ENCODE results near the gene ZCCHC18. TPM values are rescaled to one million over a fixed set of nuclear protein-coding genes. Genes with fewer than 3 reads are reported as not detected.

The ZCCHC18 gene
- total RNA-seq, 1 experiment from 2014 or later: not detected

DNA sequence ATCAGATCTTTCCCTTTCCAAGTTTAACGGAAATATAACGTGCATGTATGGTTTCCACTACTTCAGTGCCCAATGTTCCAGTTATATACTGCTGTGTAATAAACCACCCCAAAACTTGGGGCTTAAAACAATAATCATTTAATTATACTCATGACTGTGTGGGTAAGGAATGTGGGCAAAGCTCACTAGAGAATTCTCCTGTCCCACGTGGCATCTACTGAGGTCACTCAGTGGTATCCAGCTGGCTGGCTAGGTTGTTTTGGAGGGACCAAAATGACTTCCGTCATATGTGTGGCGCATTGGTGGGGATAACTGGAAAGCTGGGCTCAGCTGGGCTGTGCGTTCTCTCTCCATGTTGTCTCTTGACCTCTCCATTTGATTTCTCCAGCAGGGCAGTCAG is 18.5 kb downstream of the ZCCHC18 start:
- H3K4me1 ChIP-seq (ENCODE audit: control insufficient read depth in 1 of 2, insufficient read depth in 2 of 2, low read length in 2 of 2): no peaks in the 10 kb centered on the region
- no peaks in the 10 kb centered on the region for H3K36me3 ChIP-seq (ENCODE audit: control insufficient read depth in 1 of 2, insufficient read depth in 2 of 2, low read length in 2 of 2)
- H3K9me2 ChIP-seq (ENCODE audit: insufficient read depth): no peaks in the 10 kb centered on the region
- ChIA-PET RAD21 (ENCODE audit: low non-redundant PET in 1 of 2, low total read pairs in 2 of 2, uncharacterized antibody in 2 of 2, unreplicated experiment in 2 of 2) (no interaction called here), POLR2A (no interaction called here), CTCF (no interaction called here)
- H3K4me2 ChIP-seq (ENCODE audit: low read length): no peak overlapping the region
- no peak overlapping the region for H3K9ac ChIP-seq (ENCODE audit: low read length)
- no peaks in the 10 kb centered on the region for H3K79me2 ChIP-seq (ENCODE audit: insufficient read depth, low read length)
- DNase-seq (ENCODE audit: low read depth, low spot score): no peak
- H4K20me1 ChIP-seq (ENCODE audit: insufficient read depth): no peaks in the 10 kb centered on the region
- BruUV-seq (replicated peaks): no TSS peak
- H3K9me3 ChIP-seq (ENCODE audit: control insufficient read depth in 1 of 2, insufficient read depth in 1 of 2, low read depth in 1 of 2, low read length in 2 of 2): no peaks in the 10 kb centered on the region
- H2AFZ ChIP-seq (ENCODE audit: low read depth, low read length, poor library complexity, severe bottlenecking): no peak overlapping the region
- intact Hi-C loops (cut with micrococcal nuclease): loop anchor here (10.0 kb wide), 1 partner anchor 596 kb away; no protein-coding TSS in a partner anchor
- H3K27ac ChIP-seq (ENCODE audit: low read depth, low read length): no peak overlapping the region
- no peaks in the 10 kb centered on the region for H3K27me3 ChIP-seq (ENCODE audit: insufficient read depth, low read length)
- no peak for ATAC-seq
- no peak overlapping the region for H3K4me3 ChIP-seq (replicated peaks in 1 of 2; ENCODE audit: low read depth in 1 of 2, low read length in 2 of 2)
- TF ChIP-seq ELF1 (IDR thresholded peaks at IDR 0.05; ENCODE audit: borderline replicate concordance, low read depth): no peak
- TF ChIP-seq, protein P1, sequence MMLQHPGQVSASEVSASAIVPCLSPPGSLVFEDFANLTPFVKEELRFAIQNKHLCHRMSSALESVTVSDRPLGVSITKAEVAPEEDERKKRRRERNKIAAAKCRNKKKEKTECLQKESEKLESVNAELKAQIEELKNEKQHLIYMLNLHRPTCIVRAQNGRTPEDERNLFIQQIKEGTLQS (IDR thresholded peaks at IDR 0.05): no peak
- no peak for TF ChIP-seq CEBPB (IDR thresholded peaks at IDR 0.05; ENCODE audit: low read depth)
- TF ChIP-seq SP1 (IDR thresholded peaks at IDR 0.05; ENCODE audit: low read depth): no peak
- no peak for TF ChIP-seq SRF (IDR thresholded peaks at IDR 0.05; ENCODE audit: low read depth)

GRCh38 chrX:104134583-104135261 is 22.4 kb downstream of the ZCCHC18 start:
- CTCF ChIA-PET: no interaction called here
- no peak for TF ChIP-seq SIN3A (IDR thresholded peaks at IDR 0.05; ENCODE audit: low read depth)
- TF ChIP-seq REST (IDR thresholded peaks at IDR 0.05; ENCODE audit: low read depth): no peak
- TF ChIP-seq SRF (IDR thresholded peaks at IDR 0.05; ENCODE audit: low read depth): no peak
- TF ChIP-seq RAD21 (IDR thresholded peaks at IDR 0.05; ENCODE audit: low read depth): no peak
- Histone ChIP-seq H3K36me3 (ENCODE audit: control insufficient read depth in 1 of 2, insufficient read depth in 2 of 2, low read length in 2 of 2) (no peaks in the 10 kb centered on the region), H3K9ac (ENCODE audit: low read length) (no peak overlapping the region), H4K20me1 (ENCODE audit: insufficient read depth) (no peaks in the 10 kb centered on the region), H2AFZ (ENCODE audit: low read depth, low read length, poor library complexity, severe bottlenecking) (no peak overlapping the region), H3K27ac (ENCODE audit: low read depth, low read length) (no peak overlapping the region), H3K4me2 (ENCODE audit: low read length) (no peak overlapping the region), H3K27me3 (ENCODE audit: insufficient read depth, low read length) (no peaks in the 10 kb centered on the region), H3K4me3 (replicated peaks in 1 of 2; ENCODE audit: low read depth in 1 of 2, low read length in 2 of 2) (no peak overlapping the region), H3K79me2 (ENCODE audit: insufficient read depth, low read length) (no peaks in the 10 kb centered on the region), H3K9me2 (ENCODE audit: insufficient read depth) (no peaks in the 10 kb centered on the region), H3K4me1 (ENCODE audit: control insufficient read depth in 1 of 2, insufficient read depth in 2 of 2, low read length in 2 of 2) (0 out of 4 replicates have a peak, but pooled peaks cover 0 to 2% of the 10 kb centered on the region in 2 experiments), H3K9me3 (ENCODE audit: control insufficient read depth in 1 of 2, insufficient read depth in 1 of 2, low read depth in 1 of 2, low read length in 2 of 2) (no peaks in the 10 kb centered on the region)
- POLR2A ChIA-PET: no interaction called here
- DNase-seq (ENCODE audit: low read depth, low spot score): no peak
- ATAC-seq: no peak
- RAD21 ChIA-PET (ENCODE audit: low non-redundant PET in 1 of 2, low total read pairs in 2 of 2, uncharacterized antibody in 2 of 2, unreplicated experiment in 2 of 2): no interaction called here
- intact Hi-C loops (cut with micrococcal nuclease): loop anchor here (10.0 kb wide), 1 partner anchor 600 kb away; no protein-coding TSS in a partner anchor
- no TSS peak for BruUV-seq (replicated peaks)
